ENCODE measurements around the gene KRTAP4-9. TPM values are rescaled to one million over a fixed set of nuclear protein-coding genes. Genes with fewer than 3 reads are reported as not detected.
"Not testable (repeated sequence)": the region's sequence is repeated elsewhere in the genome, so short reads cannot be mapped to it uniquely, and the experiment has no call there.

Gene KRTAP4-9
- total RNA-seq, 4 donors from 2014 or later: not detected

DNA sequence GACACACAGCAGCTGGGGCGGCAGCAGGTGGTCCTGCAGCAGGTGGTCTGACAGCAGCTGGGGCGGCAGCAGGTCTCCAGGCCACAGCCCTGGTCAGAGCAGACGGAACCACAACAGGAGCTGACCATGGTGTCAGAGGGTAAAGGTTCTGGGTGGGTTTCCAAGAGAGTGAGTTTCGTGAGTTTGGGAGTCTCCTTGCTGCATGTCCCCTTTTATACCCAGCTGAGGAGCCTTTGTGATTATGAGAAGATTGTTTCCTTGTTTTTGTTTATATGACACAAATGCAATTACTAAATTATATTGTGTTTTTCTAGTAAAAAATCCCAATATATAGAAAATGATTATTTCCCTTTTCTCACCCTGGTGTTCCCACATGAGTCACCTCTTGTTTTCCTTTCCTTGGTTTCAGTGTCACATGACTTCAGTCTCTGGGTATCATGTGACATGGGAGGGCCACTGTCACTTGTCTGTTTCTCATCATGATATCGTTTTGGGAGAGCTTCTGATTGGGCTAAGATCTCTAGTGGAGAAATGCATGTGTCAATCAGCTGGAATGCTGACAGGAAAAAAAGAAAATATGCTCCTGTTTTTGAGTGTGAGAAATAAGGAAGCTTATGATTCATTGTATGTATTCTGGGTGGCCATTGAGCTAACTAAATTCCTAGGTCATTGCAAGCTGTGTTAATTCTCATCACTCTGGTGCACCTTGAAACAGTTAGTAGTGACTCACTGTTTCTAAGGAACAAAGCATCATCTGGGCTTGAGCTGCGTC is 35.4 kb downstream of the KRTAP4-9 start, which contains the start of gene KRTAP4-6:
TSS of gene KRTAP4-6 (minus strand) at position 185 of the 772 bp plus-strand sequence. CDS start at position 128, 57 bp downstream.
- H3K36me3 ChIP-seq: no peaks in the 10 kb centered on the region
- H3K27ac ChIP-seq: no peak within 1 kb of the TSS
- H3K27me3 ChIP-seq: no peaks in the 10 kb centered on the region
- peaks cover 0 to 31% (median 0%) of the 10 kb centered on the region in 4 donors for H3K9me3 ChIP-seq
- TF ChIP-seq EP300 (IDR thresholded peaks at IDR 0.05): no peak
- TF ChIP-seq CTCF (IDR thresholded peaks at IDR 0.05): no peak
- TF ChIP-seq POLR2A (IDR thresholded peaks at IDR 0.05): no peak
- DNase-seq (ENCODE audit: low spot score in 2 of 2): no peak
- H3K4me1 ChIP-seq: no peaks in the 10 kb centered on the region
- 87 to 93% methylated on average over 5 to 6 of the region's 6 CpGs for WGBS, 2 donors
- no peak within 1 kb of the TSS for H3K4me3 ChIP-seq

DNA sequence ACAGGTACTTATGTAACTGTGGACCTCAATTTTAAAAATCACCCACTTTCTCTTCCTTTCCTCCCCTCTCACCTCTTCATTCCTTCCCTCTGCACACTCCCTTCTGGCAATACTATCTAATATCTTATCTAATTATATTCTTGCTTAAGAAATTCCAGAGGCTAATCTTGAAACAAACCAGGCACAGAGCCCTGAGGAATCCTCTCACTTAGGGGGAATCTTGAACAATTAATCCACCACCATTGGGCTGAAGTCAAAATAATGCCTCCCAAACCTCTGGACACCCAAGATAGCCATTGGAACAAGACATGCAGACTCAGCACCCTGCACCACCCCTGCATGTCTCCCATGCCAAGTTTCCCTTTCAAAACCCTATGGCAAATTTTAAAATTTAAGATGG is 36.2 kb downstream of the KRTAP4-9 start:
- Histone ChIP-seq H3K4me3 (no peak overlapping the region), H3K27me3 (no peaks in the 10 kb centered on the region), H3K27ac (no peak overlapping the region), H3K9me3 (peaks cover 0 to 31% (median 0%) of the 10 kb centered on the region in 4 donors), H3K4me1 (no peaks in the 10 kb centered on the region), H3K36me3 (no peaks in the 10 kb centered on the region)
- DNase-seq (ENCODE audit: low spot score in 2 of 2): no peak
- TF ChIP-seq POLR2A (IDR thresholded peaks at IDR 0.05): no peak
- no peak for TF ChIP-seq CTCF (IDR thresholded peaks at IDR 0.05)
- TF ChIP-seq EP300 (IDR thresholded peaks at IDR 0.05): no peak

DNA sequence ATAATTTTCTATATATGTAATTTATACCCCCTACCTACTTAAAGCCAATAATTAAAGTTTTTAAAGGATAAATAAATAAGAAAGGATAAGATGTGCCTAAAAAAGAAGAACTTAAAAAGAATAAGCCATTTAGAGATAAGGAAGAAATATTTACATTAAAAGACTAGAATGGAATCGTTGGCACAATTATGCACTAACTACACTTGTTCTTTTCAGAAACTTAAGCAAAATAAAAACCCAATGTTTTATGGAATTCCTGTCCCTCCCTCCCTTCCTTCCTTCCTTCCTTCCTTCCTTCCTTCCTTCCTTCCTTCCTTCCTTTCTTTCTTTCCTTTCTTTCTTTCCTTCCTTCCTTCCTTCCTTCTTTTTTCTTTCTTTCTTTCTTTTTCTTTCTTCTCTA is 39.7 kb downstream of the KRTAP4-9 start:
- 81 to 86% methylated on average over 1 of the region's 1 CpG for WGBS, 2 donors

GRCh38 chr17:41145261-41145660 is 40.1 kb downstream of the KRTAP4-9 start:
- Histone ChIP-seq H3K4me1 (no peaks in the 10 kb centered on the region), H3K27me3 (no peaks in the 10 kb centered on the region), H3K27ac (no peak overlapping the region), H3K9me3 (peaks cover 0 to 25% (median 0%) of the 10 kb centered on the region in 4 donors), H3K4me3 (no peak overlapping the region), H3K36me3 (no peaks in the 10 kb centered on the region)
- WGBS, 2 donors: 84 to 92% methylated on average over 2 of the region's 2 CpGs
- no peak for DNase-seq (ENCODE audit: low spot score in 2 of 2)
- no peak for TF ChIP-seq CTCF (IDR thresholded peaks at IDR 0.05)
- TF ChIP-seq POLR2A (IDR thresholded peaks at IDR 0.05): no peak
- no peak for TF ChIP-seq EP300 (IDR thresholded peaks at IDR 0.05)

More for the DNA sequence above, 39.7 kb downstream of the KRTAP4-9 start:
- no peak overlapping the region for H3K27ac ChIP-seq
- no peak for DNase-seq (ENCODE audit: low spot score in 2 of 2)
- H3K4me1 ChIP-seq: no peaks in the 10 kb centered on the region
- peaks cover 0 to 29% (median 0%) of the 10 kb centered on the region in 4 donors for H3K9me3 ChIP-seq
- H3K4me3 ChIP-seq: no peak overlapping the region
- TF ChIP-seq EP300 (IDR thresholded peaks at IDR 0.05) (no peak), POLR2A (IDR thresholded peaks at IDR 0.05) (no peak), CTCF (IDR thresholded peaks at IDR 0.05) (no peak)
- H3K27me3 ChIP-seq: no peaks in the 10 kb centered on the region
- H3K36me3 ChIP-seq: no peaks in the 10 kb centered on the region

DNA sequence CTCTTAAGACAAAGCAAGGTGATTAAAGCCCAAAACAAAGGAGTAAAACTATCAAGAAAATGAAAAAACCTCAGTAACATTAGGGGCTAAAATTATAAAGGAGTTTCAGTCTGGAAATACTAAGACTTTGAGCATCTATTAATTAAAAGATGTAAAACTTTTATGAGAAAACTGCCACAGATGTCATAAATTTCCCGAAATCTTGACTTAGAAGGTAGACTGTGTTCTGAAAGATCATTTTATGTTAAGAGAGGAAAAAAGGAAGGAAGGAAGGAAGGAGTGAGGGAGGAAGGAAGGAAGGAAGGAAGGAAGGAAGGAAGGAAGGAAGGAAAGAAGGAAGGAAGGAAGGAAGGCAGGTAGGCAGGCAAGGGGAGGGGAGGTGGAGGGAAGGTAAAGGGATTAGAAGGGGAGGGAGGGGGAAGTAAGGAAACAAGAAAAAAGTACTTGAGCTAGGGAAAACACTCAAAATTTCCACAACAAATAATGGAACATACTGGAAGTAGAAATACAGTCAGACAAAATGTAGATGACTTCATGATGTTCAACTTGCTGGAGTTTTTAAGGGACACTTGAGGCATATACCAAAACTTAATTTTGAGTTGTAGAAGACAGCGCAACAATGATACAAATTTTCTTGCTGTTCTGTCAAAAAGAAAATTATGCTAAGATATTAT is 42.5 kb downstream of the KRTAP4-9 start:
- TF ChIP-seq EP300 (IDR thresholded peaks at IDR 0.05) (no peak), CTCF (IDR thresholded peaks at IDR 0.05) (no peak), POLR2A (IDR thresholded peaks at IDR 0.05) (no peak)
- 89 to 97% methylated on average over 2 of the region's 2 CpGs for WGBS, 2 donors
- H3K4me3 ChIP-seq: no peak overlapping the region
- no peak overlapping the region for H3K27ac ChIP-seq
- H3K36me3 ChIP-seq: no peaks in the 10 kb centered on the region
- DNase-seq (ENCODE audit: low spot score in 2 of 2): no peak
- no peaks in the 10 kb centered on the region for H3K4me1 ChIP-seq
- H3K9me3 ChIP-seq: peaks cover 0 to 19% (median 0%) of the 10 kb centered on the region in 4 donors
- H3K27me3 ChIP-seq: no peaks in the 10 kb centered on the region

DNA sequence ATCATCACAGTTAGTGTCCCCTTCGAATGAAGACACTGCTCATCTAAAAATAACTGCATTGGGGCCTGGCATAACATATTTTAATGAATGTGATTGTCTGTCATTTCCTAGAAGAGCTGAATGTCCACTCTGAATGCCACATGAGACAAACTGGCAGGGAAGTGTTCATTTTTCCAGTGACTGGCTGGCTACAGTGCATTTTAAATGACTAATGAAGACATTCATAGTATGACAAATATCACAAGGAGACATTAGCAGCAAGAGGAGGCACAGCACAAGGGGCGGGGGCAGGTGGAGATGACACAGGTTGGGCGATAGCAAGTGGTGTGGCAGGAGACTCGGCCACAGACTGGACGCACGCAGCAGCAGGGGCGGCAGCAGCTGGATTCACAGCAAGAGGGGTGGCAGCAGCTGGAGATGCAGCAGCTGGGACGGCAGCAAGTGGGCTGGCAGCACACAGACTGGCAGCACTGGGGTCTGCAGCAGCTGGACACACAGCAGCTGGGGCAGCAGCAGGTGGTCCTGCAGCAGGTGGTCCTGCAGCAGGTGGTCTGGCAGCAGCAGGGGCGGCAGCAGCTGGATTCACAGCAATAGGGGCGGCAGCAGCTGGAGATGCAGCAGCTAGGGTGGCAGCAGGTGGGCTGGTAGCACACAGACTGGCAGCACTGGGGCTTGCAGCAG is 43.9 kb downstream of the KRTAP4-9 start:
- H3K36me3 ChIP-seq; H3K27me3 ChIP-seq; H3K4me1 ChIP-seq; H3K9me3 ChIP-seq; DNase-seq (ENCODE audit: low spot score in 2 of 2); H3K27ac ChIP-seq; H3K4me3 ChIP-seq: not testable (repeated sequence)
- WGBS, 2 donors: 77 to 78% methylated on average over 8 to 9 of the region's 10 CpGs
